DND-41 (cell line): ENCODE measurements around the gene SPEF1.

ENCODE experiments used
- ATAC-seq: fragments of 200-7000 bp; cut with Tn5 transposase; 3 replicates; pipeline ENCODE4 v1.9.1; 2021; ENCODE audit warnings: low read depth; ENCODE audit not compliant: insufficient read depth
- DNase-seq: peaks from one replicate; pipeline ENCODE4 v3.0.0-alpha.2; 2020
- H2AFZ ChIP-seq: 2 replicates; pipeline ENCODE4 v1.6.0; 2012; ENCODE audit warnings: low read depth, low read length
- H3K27ac ChIP-seq: 2 replicates; pipeline ENCODE4 v1.5.1; 2012; ENCODE audit warnings: low read length, inconsistent platforms
- H3K27me3 ChIP-seq: fragments of 200-600 bp; sonication (generic); 2 replicates; pipeline ENCODE4 v1.6.0; 2012; ENCODE audit warnings: low read length, mild to moderate bottlenecking, inconsistent platforms; ENCODE audit not compliant: insufficient read depth, poor library complexity
- H3K36me3 ChIP-seq: 2 replicates; pipeline ENCODE4 v1.5.1; 2012; ENCODE audit warnings: low read length, inconsistent platforms; ENCODE audit not compliant: insufficient read depth
- H3K4me1 ChIP-seq: 2 replicates; pipeline ENCODE4 v1.5.1; 2012; ENCODE audit warnings: mild to moderate bottlenecking, low read length; ENCODE audit not compliant: insufficient read depth
- H3K4me2 ChIP-seq: 2 replicates; pipeline ENCODE4 v1.6.0; 2012; ENCODE audit warnings: mild to moderate bottlenecking, moderate library complexity, low read length, inconsistent platforms; ENCODE audit not compliant: insufficient read depth
- H3K4me3 ChIP-seq, 2 experiments: fragments of 200-600 bp in 1 of 2; shearing (Covaris generic) in 1 of 2; 2 replicates each; pipeline ENCODE4 v1.5.1; 2012 to 2016; ENCODE audit warnings: inconsistent platforms in 2 of 2, low read length in 2 of 2, mild to moderate bottlenecking in 2 of 2, low read depth in 1 of 2, moderate library complexity in 1 of 2
- H3K79me2 ChIP-seq: 2 replicates; pipeline ENCODE4 v1.6.0; 2012; ENCODE audit warnings: low read length, inconsistent platforms; ENCODE audit not compliant: insufficient read depth
- H3K9ac ChIP-seq: 2 replicates; pipeline ENCODE4 v1.6.0; 2012; ENCODE audit warnings: low read depth, mild to moderate bottlenecking, inconsistent platforms, low read length, moderate library complexity
- H3K9me3 ChIP-seq: 2 replicates; pipeline ENCODE4 v1.5.1; 2012; ENCODE audit warnings: low read length, moderate library complexity, mild to moderate bottlenecking, inconsistent platforms; ENCODE audit not compliant: insufficient read depth, severe bottlenecking
- H4K20me1 ChIP-seq: 2 replicates; pipeline ENCODE4 v1.6.0; 2012; ENCODE audit warnings: low read length; ENCODE audit not compliant: insufficient read depth
- EZH2 ChIP-seq: IDR thresholded peaks from 3 replicates; pipeline ENCODE4 v1.6.1; 2012; ENCODE audit warnings: borderline replicate concordance, low read depth, mild to moderate bottlenecking, moderate library complexity, low read length, inconsistent platforms; ENCODE audit not compliant: severe bottlenecking
- TF ChIP-seq, protein P1 (sequence below): IDR thresholded peaks from 2 replicates; pipeline ENCODE4 v1.5.1; 2012; ENCODE audit warnings: borderline replicate concordance, low read length, moderate library complexity, mild to moderate bottlenecking; ENCODE audit not compliant: poor library complexity, severe bottlenecking; ENCODE audit errors: extremely low read depth

SPEF1 gene

DNA sequence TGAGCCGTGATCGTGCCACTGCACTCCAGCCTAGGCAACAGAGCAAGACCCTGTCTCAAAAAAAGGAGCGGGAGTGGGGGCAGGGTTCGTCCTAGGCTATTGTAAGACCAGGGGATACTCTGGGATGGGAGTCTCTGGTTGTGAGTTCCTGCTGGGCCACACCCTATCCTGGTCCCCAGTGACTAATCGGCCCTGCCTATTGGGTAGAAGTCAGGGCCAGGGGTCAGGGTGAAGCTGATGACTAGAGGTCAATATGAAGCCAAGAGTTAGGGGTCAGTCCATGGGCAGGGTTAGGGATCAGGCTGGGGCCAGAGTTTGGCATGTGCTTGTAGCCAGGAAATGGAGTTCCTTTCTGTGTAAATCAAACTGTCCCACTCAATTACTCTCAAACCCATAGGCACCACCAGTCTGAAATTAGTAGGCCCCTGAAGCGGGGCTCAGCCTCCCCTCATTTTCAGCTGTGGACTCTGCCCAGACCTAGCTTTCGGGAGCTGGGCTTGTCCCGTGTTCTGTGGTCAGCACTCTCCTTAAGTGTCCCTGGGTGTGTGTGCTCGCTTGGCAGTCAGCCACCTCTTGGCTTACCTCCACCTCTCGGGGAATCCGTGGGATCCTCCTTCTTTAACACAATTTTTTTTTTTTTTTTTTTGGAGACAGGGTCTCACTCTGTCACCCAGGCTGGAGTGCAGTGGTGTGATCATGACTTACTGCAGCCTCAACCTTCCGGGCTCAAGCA is 47.0 kb downstream of the SPEF1 start:
- Histone ChIP-seq H3K4me2 (no peak overlapping the region), H3K9ac (no peak overlapping the region), H3K27me3 (peaks cover 12% of the 10 kb centered on the region), H3K4me3 (no peak overlapping the region), H2AFZ (no peak overlapping the region), H3K4me1 (no peaks in the 10 kb centered on the region), H3K9me3 (no peaks in the 10 kb centered on the region), H3K79me2 (no peaks in the 10 kb centered on the region), H3K36me3 (no peaks in the 10 kb centered on the region), H4K20me1 (no peaks in the 10 kb centered on the region), H3K27ac (no peak overlapping the region)
- ATAC-seq (no peak), DNase-seq (no peak)
- TF ChIP-seq, protein P1, sequence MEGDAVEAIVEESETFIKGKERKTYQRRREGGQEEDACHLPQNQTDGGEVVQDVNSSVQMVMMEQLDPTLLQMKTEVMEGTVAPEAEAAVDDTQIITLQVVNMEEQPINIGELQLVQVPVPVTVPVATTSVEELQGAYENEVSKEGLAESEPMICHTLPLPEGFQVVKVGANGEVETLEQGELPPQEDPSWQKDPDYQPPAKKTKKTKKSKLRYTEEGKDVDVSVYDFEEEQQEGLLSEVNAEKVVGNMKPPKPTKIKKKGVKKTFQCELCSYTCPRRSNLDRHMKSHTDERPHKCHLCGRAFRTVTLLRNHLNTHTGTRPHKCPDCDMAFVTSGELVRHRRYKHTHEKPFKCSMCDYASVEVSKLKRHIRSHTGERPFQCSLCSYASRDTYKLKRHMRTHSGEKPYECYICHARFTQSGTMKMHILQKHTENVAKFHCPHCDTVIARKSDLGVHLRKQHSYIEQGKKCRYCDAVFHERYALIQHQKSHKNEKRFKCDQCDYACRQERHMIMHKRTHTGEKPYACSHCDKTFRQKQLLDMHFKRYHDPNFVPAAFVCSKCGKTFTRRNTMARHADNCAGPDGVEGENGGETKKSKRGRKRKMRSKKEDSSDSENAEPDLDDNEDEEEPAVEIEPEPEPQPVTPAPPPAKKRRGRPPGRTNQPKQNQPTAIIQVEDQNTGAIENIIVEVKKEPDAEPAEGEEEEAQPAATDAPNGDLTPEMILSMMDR, result no peak
- TF ChIP-seq EZH2, result no peak

DNA sequence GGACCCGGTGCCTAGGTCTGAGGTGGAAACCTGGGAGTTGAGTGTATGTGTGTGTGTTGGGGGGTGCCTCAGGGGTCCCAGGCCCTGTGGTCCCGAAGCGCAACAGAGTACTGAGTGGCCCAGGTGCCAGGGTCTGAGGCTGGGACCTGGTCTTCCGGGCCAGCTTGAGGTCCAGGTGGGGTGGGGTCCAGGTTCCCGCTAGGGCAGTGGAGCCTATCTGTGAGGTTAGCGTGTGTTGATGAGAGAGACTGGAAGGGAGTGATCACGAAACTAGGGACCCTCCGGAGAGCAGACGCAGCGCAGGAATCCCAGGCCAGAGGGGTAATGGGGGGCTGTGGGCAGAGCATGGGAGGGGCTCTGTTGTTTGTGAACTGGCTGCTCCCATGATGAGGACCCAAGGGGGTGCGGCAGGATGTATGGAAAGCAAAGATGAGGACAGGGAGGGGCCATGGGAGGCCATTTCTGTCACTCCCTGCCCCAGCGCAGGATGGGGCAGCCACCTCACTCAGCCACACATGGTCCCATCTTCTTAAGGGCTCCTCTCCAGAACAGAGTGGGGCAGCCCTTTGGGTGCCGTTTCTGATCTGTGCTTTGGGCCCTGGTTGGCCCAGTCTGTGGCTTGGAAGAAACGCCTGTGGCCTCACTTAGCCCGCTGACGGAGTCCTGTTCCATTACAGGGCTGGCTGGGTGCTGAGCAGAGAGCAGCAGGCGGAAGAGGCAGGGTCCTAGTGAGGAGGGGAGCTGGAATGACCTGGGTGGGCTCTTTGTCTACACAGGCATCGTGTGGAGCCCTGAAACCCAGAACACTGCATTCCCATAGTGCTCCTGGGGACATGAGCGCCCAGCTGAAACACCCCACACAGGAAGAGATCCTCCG is 47.9 kb downstream of the SPEF1 start:
- Histone ChIP-seq H4K20me1 (no peaks in the 10 kb centered on the region), H3K4me3 (no peak overlapping the region), H3K27me3 (peaks cover 15% of the 10 kb centered on the region), H3K9me3 (no peaks in the 10 kb centered on the region), H3K36me3 (no peaks in the 10 kb centered on the region), H2AFZ (no peak overlapping the region), H3K9ac (no peak overlapping the region), H3K4me2 (no peak overlapping the region), H3K4me1 (no peaks in the 10 kb centered on the region), H3K79me2 (no peaks in the 10 kb centered on the region), H3K27ac (no peak overlapping the region)
- TF ChIP-seq EZH2, result no peak
- TF ChIP-seq, protein P1, result no peak
- ATAC-seq (no peak), DNase-seq (no peak)

DNA sequence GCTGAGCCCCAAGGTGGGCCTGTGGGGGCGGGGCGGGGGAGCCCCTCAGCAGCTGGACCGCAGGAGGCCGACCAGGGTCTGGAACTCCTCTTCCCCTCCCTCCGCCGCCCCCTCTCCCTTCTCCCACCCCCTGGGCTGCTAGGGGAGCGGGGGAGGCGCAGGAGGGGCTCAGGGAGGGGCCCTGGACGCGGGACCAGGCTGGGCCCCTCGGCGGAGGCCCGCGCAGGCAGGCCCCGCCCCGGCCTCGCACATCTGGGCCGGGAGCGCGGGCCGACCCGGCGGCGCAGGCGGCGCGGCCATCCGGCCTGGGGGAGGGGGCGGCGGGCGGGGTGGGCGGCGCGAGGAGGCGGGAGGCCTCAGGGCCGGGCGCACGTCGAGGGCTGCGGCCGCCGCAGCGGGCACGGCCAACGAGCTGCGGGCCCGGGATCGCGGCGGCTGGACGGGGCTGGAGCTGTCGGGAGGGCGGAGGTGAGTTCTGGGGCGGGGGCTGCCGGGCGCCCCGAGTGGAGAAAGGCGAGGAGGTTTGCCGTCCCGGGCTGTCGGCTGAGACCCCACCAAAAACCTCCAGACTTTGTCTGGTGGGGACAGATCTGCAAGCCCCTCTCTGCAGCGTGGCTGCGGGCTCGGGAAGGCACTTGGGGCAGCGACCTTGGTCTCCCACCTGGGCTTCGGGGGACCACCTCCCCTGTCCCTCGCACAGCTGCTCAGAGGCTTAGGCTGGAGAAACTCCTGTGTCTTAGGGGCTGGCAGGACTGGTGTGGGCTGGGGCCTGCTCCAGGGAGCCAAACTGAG is 48.7 kb downstream of the SPEF1 start, which contains the start of gene HSPA12B:
HSPA12B (plus strand) TSS at position 359 of the 792 bp plus-strand sequence. CDS start 5,990 bp downstream, outside the sequence.
- no peak for DNase-seq
- Histone ChIP-seq H3K9ac (no peak within 1 kb of the TSS), H3K36me3 (no peaks in the 10 kb centered on the region), H3K4me2 (no peak within 1 kb of the TSS), H3K79me2 (no peaks in the 10 kb centered on the region), H3K27ac (no peak within 1 kb of the TSS), H3K27me3 (peaks cover 22% of the 10 kb centered on the region), H3K4me1 (no peaks in the 10 kb centered on the region), H3K9me3 (no peaks in the 10 kb centered on the region), H4K20me1 (no peaks in the 10 kb centered on the region), H2AFZ (no peak within 1 kb of the TSS), H3K4me3 (no peak within 1 kb of the TSS)
- TF ChIP-seq, protein P1, result no peak
- TF ChIP-seq EZH2, result no peak
- no peak for ATAC-seq
